PFSK-1 (cell line): Measurements from ENCODE around the gene KRTAP5-1.

Experiments
- FOXP2 ChIP-seq: optimal IDR thresholded peaks from 2 replicates; pipeline ENCODE3; 2011; ENCODE audit warnings: borderline replicate concordance, control low read depth, inconsistent platforms; ENCODE audit not compliant: insufficient read depth; ENCODE audit errors: extremely low read length, extremely low read depth
- POLR2AphosphoS5 ChIP-seq: IDR thresholded peaks from 2 replicates; pipeline ENCODE4 v1.6.1; 2012; ENCODE audit warnings: low read depth, mild to moderate bottlenecking, control low read depth, low read length, moderate library complexity
- REST ChIP-seq, 2 experiments: IDR thresholded peaks; 2 replicates each; pipeline versions ENCODE4 v1.6.1 to v1.8.0; 2011 to 2012; ENCODE audit warnings: low read depth in 2 of 2, low read length in 2 of 2, control low read depth in 1 of 2, inconsistent platforms in 1 of 2, mild to moderate bottlenecking in 1 of 2, moderate library complexity in 1 of 2; ENCODE audit not compliant: insufficient read depth in 1 of 2
- SIN3A ChIP-seq: IDR thresholded peaks from 2 replicates; pipeline ENCODE4 v1.6.1; 2012; ENCODE audit warnings: mild to moderate bottlenecking, low read length, moderate library complexity, borderline replicate concordance; ENCODE audit not compliant: insufficient read depth
- TAF1 ChIP-seq: IDR thresholded peaks from 2 replicates; pipeline ENCODE4 v1.6.1; 2012; ENCODE audit warnings: low read length, control low read depth, borderline replicate concordance; ENCODE audit not compliant: insufficient read depth

KRTAP5-1 gene

GRCh38 chr11:1555713-1556153 lies 29.4 kb downstream of the KRTAP5-1 start:
- TF ChIP-seq FOXP2, result no peak
- TF ChIP-seq SIN3A, result no peak

- no peak for TF ChIP-seq SIN3A
- no peak for TF ChIP-seq FOXP2
- TF ChIP-seq TAF1, result no peak
- TF ChIP-seq REST (IDR thresholded peaks at IDR 0.05; ENCODE audit: insufficient read depth in 1 of 2, low read depth in 2 of 2, low read length in 2 of 2), result no peak
- TF ChIP-seq POLR2AphosphoS5, result no peak
These were observed 29.9 kb downstream of the KRTAP5-1 start for GRCh38 chr11:1554981-1555712.

- TF ChIP-seq FOXP2 (no peak), POLR2AphosphoS5 (no peak), SIN3A (no peak), REST (IDR thresholded peaks at IDR 0.05; ENCODE audit: insufficient read depth in 1 of 2, low read depth in 2 of 2, low read length in 2 of 2) (no peak), TAF1 (no peak)
These were observed 31.1 kb downstream of the KRTAP5-1 start for GRCh38 chr11:1553808-1554594.

- TF ChIP-seq POLR2AphosphoS5 (no peak), REST (IDR thresholded peaks at IDR 0.05; ENCODE audit: insufficient read depth in 1 of 2, low read depth in 2 of 2, low read length in 2 of 2) (no peak), SIN3A (no peak), TAF1 (no peak), FOXP2 (no peak)
These were observed 35.4 kb downstream of the KRTAP5-1 start for GRCh38 chr11:1549338-1550330.

GRCh38 chr11:1548221-1549070 lies 36.6 kb downstream of the KRTAP5-1 start:
- TF ChIP-seq POLR2AphosphoS5 (no peak), SIN3A (no peak), REST (IDR thresholded peaks at IDR 0.05; ENCODE audit: insufficient read depth in 1 of 2, low read depth in 2 of 2, low read length in 2 of 2) (no peak), FOXP2 (no peak), TAF1 (no peak)
